Erythroblast (primary cell): ENCODE measurements around the gene GPR137C.
"Not testable (repeated sequence)": the region's sequence is repeated elsewhere in the genome, so short reads cannot be mapped to it uniquely, and the experiment has no call there.

Experiments
- DNase-seq, 2 experiments: peaks; one replicate each; lab custom pipeline; 2025; lab: John Stamatoyannopoulos, UW
- GATA1 ChIP-seq: IDR thresholded peaks from 2 replicates; pipeline ENCODE4 v1.6.1; 2011; ENCODE audit warnings: low read depth, mild to moderate bottlenecking, control low read depth, low read length, moderate library complexity
- POLR2A ChIP-seq: IDR thresholded peaks from 2 replicates; pipeline ENCODE4 v1.6.1; 2011; ENCODE audit warnings: mild to moderate bottlenecking, low read length

GPR137C gene

GRCh38 chr14:52550661-52551060, 2.0 kb upstream of the GPR137C start:
- DNase-seq: peak in 1 of 2 experiments; percentile 25
- TF ChIP-seq POLR2A (no peak), GATA1 (no peak)

- peak in 1 of 2 experiments; percentile 32 for DNase-seq
- TF ChIP-seq POLR2A (no peak), GATA1 (no peak)
These were observed 1.4 kb upstream of the GPR137C start for GRCh38 chr14:52551205-52551604.

- peak; percentile 70 to 81 for DNase-seq
- TF ChIP-seq GATA1: no peak
- no peak for TF ChIP-seq POLR2A
These were observed 957 bp upstream of the GPR137C start for GRCh38 chr14:52551696-52552062.

GRCh38 chr14:52553002-52553670, 500 bp downstream of the GPR137C start:
- TF ChIP-seq GATA1: no peak
- no peak for TF ChIP-seq POLR2A
- peak; percentile 60 to 71 for DNase-seq

GRCh38 chr14:52553671-52554575, 1.3 kb downstream of the GPR137C start:
- no peak for TF ChIP-seq POLR2A
- TF ChIP-seq GATA1: no peak
- DNase-seq: peak; percentile 90 to 94

GRCh38 chr14:52558688-52559087, 6.1 kb downstream of the GPR137C start:
- TF ChIP-seq GATA1 (no peak), POLR2A (no peak)

GRCh38 chr14:52563120-52563519, 10.5 kb downstream of the GPR137C start:
- TF ChIP-seq GATA1 (no peak), POLR2A (no peak)
- peak; percentile 5 to 52 for DNase-seq

More at GRCh38 chr14:52558688-52559087, 6.1 kb downstream of the GPR137C start:
- DNase-seq: no peak

- DNase-seq: not testable (repeated sequence)
These were observed 15.8 kb downstream of the GPR137C start for GRCh38 chr14:52568454-52568853.

- DNase-seq: no peak
- TF ChIP-seq POLR2A (no peak), GATA1 (no peak)
These were observed 23.2 kb downstream of the GPR137C start for GRCh38 chr14:52575858-52576257.

GRCh38 chr14:52583544-52583943, 30.9 kb downstream of the GPR137C start:
- DNase-seq: no peak
- TF ChIP-seq GATA1: no peak
- no peak for TF ChIP-seq POLR2A

- TF ChIP-seq POLR2A (no peak), GATA1 (no peak)
These were observed 37.0 kb downstream of the GPR137C start for GRCh38 chr14:52589646-52590045.

GRCh38 chr14:52590318-52590717, 37.7 kb downstream of the GPR137C start:
- no peak for TF ChIP-seq POLR2A
- TF ChIP-seq GATA1: no peak
- no peak for DNase-seq

More at GRCh38 chr14:52589646-52590045, 37.0 kb downstream of the GPR137C start:
- no peak for DNase-seq

- no peak for TF ChIP-seq POLR2A
- DNase-seq: no peak
These were observed 43.7 kb downstream of the GPR137C start for GRCh38 chr14:52596320-52596719.

- TF ChIP-seq POLR2A: no peak
- TF ChIP-seq GATA1: no peak
- no peak for DNase-seq
These were observed 44.2 kb downstream of the GPR137C start for GRCh38 chr14:52596861-52597260.
